Spinal cord (tissue), 10 donors: ENCODE measurements around the gene B4GALNT4. TPM values are rescaled to one million over a fixed set of nuclear protein-coding genes. Genes with fewer than 3 reads are reported as not detected.
"Not testable (repeated sequence)": the region's sequence is repeated elsewhere in the genome, so short reads cannot be mapped to it uniquely, and the experiment has no call there.

Experiments used
- DNase-seq, 6 donors: peaks; one replicate each; pipeline versions ENCODE4 v3.0.0 to v3.0.0-alpha.2; 2013 to 2015; ENCODE audit warnings: low spot score in 6 of 6, low read depth in 4 of 6
- H3K27ac ChIP-seq: one replicate; pipeline ENCODE4 v1.5.1; 2013; ENCODE audit warnings: low read depth, low read length, control low read depth
- H3K27me3 ChIP-seq: one replicate; pipeline ENCODE4 v1.6.1; 2013; ENCODE audit warnings: low read length; ENCODE audit not compliant: control insufficient read depth, insufficient read depth
- H3K36me3 ChIP-seq: one replicate; pipeline ENCODE4 v1.6.1; 2013; ENCODE audit warnings: low read length; ENCODE audit not compliant: control insufficient read depth, insufficient read depth
- H3K4me1 ChIP-seq: one replicate; pipeline ENCODE4 v1.6.1; 2013; ENCODE audit warnings: low read length; ENCODE audit not compliant: control insufficient read depth, insufficient read depth
- H3K4me3 ChIP-seq: one replicate; pipeline ENCODE4 v1.5.1; 2013; ENCODE audit warnings: low read depth, low read length, control low read depth
- H3K9me3 ChIP-seq: one replicate; pipeline ENCODE4 v1.6.1; 2013; ENCODE audit warnings: low read length; ENCODE audit not compliant: control insufficient read depth, insufficient read depth
- WGBS: methylation state at CpG from one replicate; pipeline ENCODE4 v1.1.5; 2013; ENCODE audit warnings: missing lambda C conversion rate; ENCODE audit not compliant: insufficient coverage; 5-methylcytosine and 5-hydroxymethylcytosine counted together
- polyA plus RNA-seq, 2 donors: library from polyadenylated mRNA; unstranded; fragments of 120-200 nt; gene quantifications; one replicate each; pipeline ENCODE4 v1.2.1, GENCODE V29; 2013; ENCODE audit not compliant: insufficient read length in 2 of 2
- total RNA-seq, 2 donors: library from RNA; depleted of rRNA in 1 of 2; stranded (reverse); fragments of 120-200 nt in 1 of 2; fragments of >200 nt in 1 of 2; gene quantifications; one replicate each; pipeline versions ENCODE4 v1.2.3 to v1.2.4, GENCODE V29; 2013 to 2014
- donor health status: healthy.

The B4GALNT4 gene
- total and polyA plus RNA-seq, 4 donors, result 27.0 to 192 (median 124) TPM

GRCh38 chr11:328012-328411, 41.3 kb upstream of the B4GALNT4 start:
- no peak for DNase-seq
- H3K4me1 ChIP-seq, result peaks cover 28% of the 10 kb centered on the region
- peaks cover 3% of the 10 kb centered on the region for H3K36me3 ChIP-seq
- no peaks in the 10 kb centered on the region for H3K9me3 ChIP-seq
- H3K27ac ChIP-seq, result no peak overlapping the region
- no peaks in the 10 kb centered on the region for H3K27me3 ChIP-seq
- WGBS, result 100% methylated on average over 11 of the region's 13 CpGs
- H3K4me3 ChIP-seq, result no peak overlapping the region

DNA sequence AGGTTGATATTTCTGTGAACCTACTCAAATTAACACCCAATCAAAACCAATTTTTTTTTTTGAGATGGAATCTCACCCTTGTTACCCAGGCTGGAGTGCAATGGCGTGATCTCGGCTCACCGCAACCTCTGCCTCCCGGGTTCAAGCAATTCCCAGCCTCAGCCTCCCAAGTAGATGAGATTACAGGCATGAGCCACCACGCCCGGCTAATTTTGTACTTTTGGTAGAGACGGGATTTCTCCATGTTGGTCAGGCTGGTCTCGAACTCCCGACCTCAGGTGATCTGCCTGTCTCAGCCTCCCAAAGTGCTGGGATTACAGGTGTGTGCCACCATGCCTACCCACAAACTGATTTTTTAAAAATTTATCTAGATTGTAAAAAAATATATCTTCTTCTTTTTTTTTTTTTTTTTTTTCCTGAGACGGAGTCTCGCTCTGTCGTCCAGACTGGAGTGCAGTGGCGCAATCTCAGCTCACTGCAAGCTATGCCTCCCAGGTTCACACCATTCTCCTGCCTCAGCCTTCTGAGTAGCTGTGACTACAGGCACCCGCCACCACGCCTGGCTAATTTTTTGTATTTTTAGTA, 40.7 kb upstream of the B4GALNT4 start:
- H3K27me3 ChIP-seq, DNase-seq, H3K27ac ChIP-seq, H3K36me3 ChIP-seq, H3K9me3 ChIP-seq, H3K4me3 ChIP-seq: not testable (repeated sequence)
- 100% methylated on average over 4 of the region's 15 CpGs for WGBS
- H3K4me1 ChIP-seq, result peaks cover 28% of the 10 kb centered on the region

DNA sequence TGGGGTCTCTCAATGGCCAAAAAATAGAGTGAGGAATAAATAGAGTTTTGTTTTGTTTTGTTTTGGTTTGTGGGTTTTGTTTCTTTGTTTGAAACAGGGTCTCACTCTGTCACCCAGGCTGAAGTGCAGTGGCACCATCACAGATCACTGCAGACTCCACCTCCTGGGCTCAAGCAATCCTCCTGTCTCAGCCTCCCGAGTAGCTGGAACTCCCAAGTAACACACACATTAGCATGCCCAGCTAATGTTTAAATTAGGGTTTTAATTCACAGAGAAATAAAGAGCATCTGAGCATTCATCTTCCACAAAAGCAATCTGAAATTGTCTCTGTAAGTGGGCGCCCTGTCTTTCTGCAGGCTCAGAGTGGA, 39.4 kb upstream of the B4GALNT4 start:
- WGBS, result 100% methylated on average over 1 of the region's 2 CpGs
- H3K27ac ChIP-seq, result no peak overlapping the region
- H3K4me3 ChIP-seq, result no peak overlapping the region
- no peak for DNase-seq
- H3K4me1 ChIP-seq, result peaks cover 32% of the 10 kb centered on the region
- H3K27me3 ChIP-seq, result no peaks in the 10 kb centered on the region
- H3K36me3 ChIP-seq, result peaks cover 3% of the 10 kb centered on the region
- no peaks in the 10 kb centered on the region for H3K9me3 ChIP-seq

DNA sequence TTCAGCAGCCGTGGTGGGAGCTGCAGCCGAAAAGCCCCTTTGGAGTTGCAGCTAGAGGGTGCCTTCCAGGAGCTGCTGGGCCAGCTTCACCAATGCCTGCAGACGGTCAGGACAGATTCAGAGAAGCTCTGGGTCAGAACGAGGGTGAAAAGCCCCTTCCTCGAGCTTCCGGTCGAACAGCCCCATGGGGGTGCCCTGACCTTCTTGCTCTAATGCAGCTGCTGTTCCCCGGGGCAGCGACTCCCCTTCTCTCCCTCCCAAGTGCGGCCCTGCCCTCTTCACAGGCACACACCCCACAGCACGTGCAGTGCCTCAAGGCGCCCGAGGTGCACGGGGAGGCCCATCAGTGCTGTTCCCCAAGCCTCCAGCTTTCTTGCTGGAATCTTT, 39.0 kb upstream of the B4GALNT4 start:
- no peak for DNase-seq
- peaks cover 3% of the 10 kb centered on the region for H3K36me3 ChIP-seq
- peaks cover 36% of the 10 kb centered on the region for H3K4me1 ChIP-seq
- 71% methylated on average over 10 of the region's 14 CpGs for WGBS
- no peak overlapping the region for H3K27ac ChIP-seq
- no peaks in the 10 kb centered on the region for H3K27me3 ChIP-seq
- no peaks in the 10 kb centered on the region for H3K9me3 ChIP-seq
- H3K4me3 ChIP-seq, result no peak overlapping the region

DNA sequence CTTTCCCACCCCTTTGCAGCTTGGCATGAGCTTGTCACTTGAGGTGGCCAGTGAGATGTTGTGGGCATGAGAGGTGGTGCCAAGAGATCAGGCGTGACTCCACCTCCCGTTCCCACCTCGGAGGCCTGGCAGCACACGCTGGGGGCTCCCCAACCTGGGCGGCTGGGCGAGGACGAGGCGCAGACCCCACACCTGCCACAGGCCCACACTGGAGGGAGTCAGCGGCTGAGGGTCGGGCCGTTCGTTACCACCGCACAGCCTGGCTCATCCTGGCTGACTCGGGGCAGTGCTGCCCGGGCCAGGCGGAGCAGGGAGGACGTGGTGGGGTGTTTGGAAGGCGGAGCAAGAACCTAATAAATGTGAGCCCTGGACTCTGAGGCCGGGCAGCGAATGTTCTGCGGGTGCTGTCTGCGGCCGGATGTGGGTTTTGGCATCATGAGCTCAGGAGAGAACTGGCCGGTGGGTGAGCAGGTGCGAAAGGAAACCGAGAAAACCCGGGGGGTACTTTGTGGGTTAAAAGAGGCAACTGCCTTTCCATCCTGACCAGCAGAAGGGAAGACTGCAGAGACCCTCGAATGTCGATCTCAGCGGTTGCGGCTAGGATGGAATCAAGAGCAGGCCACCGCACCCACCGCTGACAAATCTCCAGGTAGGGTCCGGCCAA, 38.5 kb upstream of the B4GALNT4 start:
- Histone ChIP-seq H3K27ac (no peak overlapping the region), H3K9me3 (no peaks in the 10 kb centered on the region), H3K4me1 (peaks cover 37% of the 10 kb centered on the region), H3K27me3 (no peaks in the 10 kb centered on the region), H3K4me3 (no peak overlapping the region), H3K36me3 (peaks cover 3% of the 10 kb centered on the region)
- no peak for DNase-seq
- WGBS, result 89% methylated on average over 34 of the region's 34 CpGs

GRCh38 chr11:331358-332060, 37.8 kb upstream of the B4GALNT4 start:
- H3K4me1 ChIP-seq, result peaks cover 34% of the 10 kb centered on the region
- WGBS, result 82% methylated on average over 17 of the region's 19 CpGs
- no peak for DNase-seq
- H3K4me3 ChIP-seq, result no peak overlapping the region
- H3K36me3 ChIP-seq, result peaks cover 3% of the 10 kb centered on the region
- H3K27me3 ChIP-seq, result no peaks in the 10 kb centered on the region
- no peak overlapping the region for H3K27ac ChIP-seq
- no peaks in the 10 kb centered on the region for H3K9me3 ChIP-seq

DNA sequence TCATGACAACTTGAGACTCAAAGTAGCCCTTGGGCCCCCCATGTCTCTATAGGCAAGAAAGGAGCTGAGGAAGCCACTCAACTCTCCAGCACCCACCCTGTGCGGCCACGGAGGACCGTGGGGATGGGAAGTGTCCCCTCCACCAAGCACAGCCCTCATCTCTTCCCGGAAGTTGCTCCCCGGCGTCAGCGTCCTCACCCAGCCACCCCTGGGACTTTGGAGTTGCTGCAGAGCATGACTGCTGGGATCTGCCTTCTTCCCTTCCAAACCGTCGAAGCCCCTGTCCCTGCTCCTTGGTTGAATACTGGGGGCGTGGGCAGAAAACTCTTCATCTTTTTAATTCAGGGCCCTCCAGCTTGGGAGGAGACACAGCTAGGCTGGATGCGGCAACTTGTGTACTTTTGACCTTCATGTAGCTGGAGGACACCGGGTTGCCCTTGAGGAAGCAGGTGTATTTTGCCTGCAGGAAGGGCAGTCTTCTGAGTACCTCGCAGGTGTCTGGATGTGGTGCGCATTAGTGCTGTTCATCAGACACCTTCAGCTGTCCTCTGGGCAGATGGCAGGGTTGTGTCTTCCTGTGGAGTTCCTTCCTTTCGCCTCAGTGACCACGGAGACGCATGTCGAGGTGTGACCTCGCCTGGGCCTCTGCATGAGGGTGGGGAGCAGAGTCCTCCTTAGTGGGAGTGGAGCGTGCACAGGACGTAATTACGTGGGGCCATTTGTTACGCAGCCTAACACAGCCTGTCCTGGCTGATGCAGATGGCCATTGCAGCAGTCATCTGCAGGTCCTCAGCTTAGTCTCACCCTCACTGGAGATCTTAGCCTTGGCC, 36.4 kb upstream of the B4GALNT4 start:
- no peak for DNase-seq
- WGBS, result 96% methylated on average over 21 of the region's 23 CpGs
- no peaks in the 10 kb centered on the region for H3K9me3 ChIP-seq
- H3K4me3 ChIP-seq, result no peak overlapping the region
- peaks cover 3% of the 10 kb centered on the region for H3K36me3 ChIP-seq
- peaks cover 23% of the 10 kb centered on the region for H3K4me1 ChIP-seq
- H3K27ac ChIP-seq, result no peak overlapping the region
- H3K27me3 ChIP-seq, result no peaks in the 10 kb centered on the region

DNA sequence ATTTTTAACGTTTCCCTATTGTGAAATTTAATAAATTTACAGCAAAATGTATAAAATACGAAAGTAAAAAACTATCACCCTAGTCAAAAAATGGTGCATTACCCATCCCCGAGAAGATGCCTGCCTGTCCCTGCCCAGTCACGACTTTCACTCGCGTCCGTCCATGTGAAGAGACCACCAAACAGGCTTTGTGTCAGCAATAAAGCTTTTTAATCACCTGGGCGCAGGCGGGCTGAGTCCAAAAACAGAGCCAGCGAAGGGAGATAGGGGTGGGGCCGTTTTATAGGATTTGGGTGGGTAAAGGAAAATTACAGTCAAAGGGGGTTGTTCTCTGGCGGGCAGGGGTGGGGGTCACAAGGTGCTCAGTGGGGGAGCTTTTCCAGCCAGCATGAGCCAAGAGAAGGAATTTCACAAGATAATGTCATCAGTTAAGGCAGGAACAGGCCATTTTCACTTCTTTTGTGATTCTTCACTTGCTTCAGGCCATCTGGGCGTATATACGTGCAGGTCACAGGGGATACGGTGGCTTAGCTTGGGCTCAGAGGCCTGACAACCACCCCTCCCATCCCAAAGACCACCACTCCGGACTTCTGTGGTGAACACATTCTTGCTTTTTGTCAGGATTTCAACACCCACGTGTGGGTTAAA, 35.6 kb upstream of the B4GALNT4 start:
- H3K4me3 ChIP-seq, DNase-seq, H3K27me3 ChIP-seq, H3K9me3 ChIP-seq, H3K36me3 ChIP-seq: not testable (repeated sequence)
- Histone ChIP-seq H3K4me1 (peaks cover 23% of the 10 kb centered on the region), H3K27ac (peak overlapping the region; percentile 93)
- 71% methylated on average over 15 of the region's 17 CpGs for WGBS

GRCh38 chr11:334264-334994, 34.9 kb upstream of the B4GALNT4 start:
- no peak overlapping the region for H3K4me3 ChIP-seq
- H3K27ac ChIP-seq, result peak overlapping the region; percentile 93
- peak in 1 of 6 donors; percentile 46 for DNase-seq
- 18% methylated on average over 15 of the region's 25 CpGs for WGBS
- H3K36me3 ChIP-seq, result peaks cover 3% of the 10 kb centered on the region
- H3K27me3 ChIP-seq, result no peaks in the 10 kb centered on the region
- no peaks in the 10 kb centered on the region for H3K9me3 ChIP-seq
- H3K4me1 ChIP-seq, result peaks cover 23% of the 10 kb centered on the region
